ENCODE data around the gene GSTT4. TPM values are rescaled to one million over a fixed set of nuclear protein-coding genes. Genes with fewer than 3 reads are reported as not detected.

GSTT4 gene
- total RNA-seq, 4 donors from 2014 or later = not detected

GRCh38 chr22:24026056-24026455 is 20.8 kb upstream of the GSTT4 start:
- intact Hi-C loops (cut with DNase I; ENCODE audit: low total_unique reads) = no loop called here

DNA sequence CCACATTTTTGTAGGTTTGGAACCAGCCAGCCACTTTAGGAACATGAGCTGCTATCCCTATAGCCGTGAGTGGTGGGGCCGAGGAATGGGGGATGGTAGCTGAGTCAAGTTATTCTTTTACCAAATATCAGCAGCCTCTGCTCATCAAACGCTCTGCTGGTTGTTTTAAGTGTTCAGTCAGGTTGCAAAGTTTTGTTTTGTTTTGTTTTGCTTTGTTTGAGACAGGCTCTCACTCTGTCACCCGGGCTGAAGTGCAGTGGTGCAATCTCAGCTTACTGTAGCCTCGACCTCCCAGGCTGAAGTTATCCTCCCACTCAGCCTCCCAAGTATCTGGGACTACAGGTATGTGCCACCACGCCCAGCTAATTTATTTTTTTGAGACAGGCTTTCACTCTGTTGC is 20.2 kb upstream of the GSTT4 start:
- Histone ChIP-seq H3K27me3 (no peaks in the 10 kb centered on the region), H3K4me1 (peaks cover 0 to 11% (median 4%) of the 10 kb centered on the region in 4 donors), H3K36me3 (no peaks in the 10 kb centered on the region), H3K9me3 (no peaks in the 10 kb centered on the region), H3K4me3 (no peak overlapping the region), H3K27ac (no peak overlapping the region)
- in situ Hi-C loops (cut with MboI; ENCODE audit: low pct_ligation_motif_present in 1 of 4, low pct_unique_long_range_greater_than_20kb in 1 of 4, low sequenced_read_pairs in 3 of 4) (no loop called here), intact Hi-C loops (cut with DNase I; ENCODE audit: low total_unique reads) (no loop called here)
- TF ChIP-seq POLR2A (IDR thresholded peaks at IDR 0.05) = no peak
- TF ChIP-seq, protein P1, sequence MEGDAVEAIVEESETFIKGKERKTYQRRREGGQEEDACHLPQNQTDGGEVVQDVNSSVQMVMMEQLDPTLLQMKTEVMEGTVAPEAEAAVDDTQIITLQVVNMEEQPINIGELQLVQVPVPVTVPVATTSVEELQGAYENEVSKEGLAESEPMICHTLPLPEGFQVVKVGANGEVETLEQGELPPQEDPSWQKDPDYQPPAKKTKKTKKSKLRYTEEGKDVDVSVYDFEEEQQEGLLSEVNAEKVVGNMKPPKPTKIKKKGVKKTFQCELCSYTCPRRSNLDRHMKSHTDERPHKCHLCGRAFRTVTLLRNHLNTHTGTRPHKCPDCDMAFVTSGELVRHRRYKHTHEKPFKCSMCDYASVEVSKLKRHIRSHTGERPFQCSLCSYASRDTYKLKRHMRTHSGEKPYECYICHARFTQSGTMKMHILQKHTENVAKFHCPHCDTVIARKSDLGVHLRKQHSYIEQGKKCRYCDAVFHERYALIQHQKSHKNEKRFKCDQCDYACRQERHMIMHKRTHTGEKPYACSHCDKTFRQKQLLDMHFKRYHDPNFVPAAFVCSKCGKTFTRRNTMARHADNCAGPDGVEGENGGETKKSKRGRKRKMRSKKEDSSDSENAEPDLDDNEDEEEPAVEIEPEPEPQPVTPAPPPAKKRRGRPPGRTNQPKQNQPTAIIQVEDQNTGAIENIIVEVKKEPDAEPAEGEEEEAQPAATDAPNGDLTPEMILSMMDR (IDR thresholded peaks at IDR 0.05) = no peak
- no peak for TF ChIP-seq POLR2AphosphoS5 (IDR thresholded peaks at IDR 0.05)
- no peak for TF ChIP-seq EP300 (IDR thresholded peaks at IDR 0.05; ENCODE audit: low read depth)
- no peak for DNase-seq
- WGBS, 2 donors (ENCODE audit: low coverage in 1 of 2) = 67 to 93% methylated on average over 2 to 6 of the region's 6 CpGs

More at GRCh38 chr22:24026056-24026455, 20.8 kb upstream of the GSTT4 start:
- H3K4me3 ChIP-seq = no peak overlapping the region
- no peak for DNase-seq
- H3K4me1 ChIP-seq = peaks cover 0 to 11% (median 4%) of the 10 kb centered on the region in 4 donors
- no peaks in the 10 kb centered on the region for H3K27me3 ChIP-seq
- H3K27ac ChIP-seq = no peak overlapping the region
- in situ Hi-C loops (cut with MboI; ENCODE audit: low pct_ligation_motif_present in 1 of 4, low pct_unique_long_range_greater_than_20kb in 1 of 4, low sequenced_read_pairs in 3 of 4) = no loop called here
- whole genome bisulfite sequencing, 2 donors (ENCODE audit: low coverage in 1 of 2) = 83 to 86% methylated on average over 2 of the region's 2 CpGs
- H3K9me3 ChIP-seq = no peaks in the 10 kb centered on the region
- TF ChIP-seq POLR2AphosphoS5 (IDR thresholded peaks at IDR 0.05) (no peak), POLR2A (IDR thresholded peaks at IDR 0.05) (no peak), EP300 (IDR thresholded peaks at IDR 0.05; ENCODE audit: low read depth) (no peak)
- TF ChIP-seq, protein P1 (IDR thresholded peaks at IDR 0.05) = no peak
- no peaks in the 10 kb centered on the region for H3K36me3 ChIP-seq

- Histone ChIP-seq H3K9me3 (no peaks in the 10 kb centered on the region), H3K4me3 (no peak overlapping the region), H3K4me1 (peaks cover 0 to 11% (median 4%) of the 10 kb centered on the region in 4 donors), H3K36me3 (no peaks in the 10 kb centered on the region), H3K27me3 (no peaks in the 10 kb centered on the region), H3K27ac (no peak overlapping the region)
- no peak for TF ChIP-seq EP300 (IDR thresholded peaks at IDR 0.05; ENCODE audit: low read depth)
- no peak for TF ChIP-seq POLR2A (IDR thresholded peaks at IDR 0.05)
- TF ChIP-seq, protein P1 (IDR thresholded peaks at IDR 0.05) = no peak
- TF ChIP-seq POLR2AphosphoS5 (IDR thresholded peaks at IDR 0.05) = no peak
- in situ Hi-C loops (cut with MboI; ENCODE audit: low pct_ligation_motif_present in 1 of 4, low pct_unique_long_range_greater_than_20kb in 1 of 4, low sequenced_read_pairs in 3 of 4) = no loop called here
- WGBS, 2 donors (ENCODE audit: low coverage in 1 of 2) = 96 to 100% methylated on average over 3 of the region's 3 CpGs
- DNase-seq = no peak
- intact Hi-C loops (cut with DNase I; ENCODE audit: low total_unique reads) = no loop called here
These were observed 19.1 kb upstream of the GSTT4 start for GRCh38 chr22:24024354-24024753.

DNA sequence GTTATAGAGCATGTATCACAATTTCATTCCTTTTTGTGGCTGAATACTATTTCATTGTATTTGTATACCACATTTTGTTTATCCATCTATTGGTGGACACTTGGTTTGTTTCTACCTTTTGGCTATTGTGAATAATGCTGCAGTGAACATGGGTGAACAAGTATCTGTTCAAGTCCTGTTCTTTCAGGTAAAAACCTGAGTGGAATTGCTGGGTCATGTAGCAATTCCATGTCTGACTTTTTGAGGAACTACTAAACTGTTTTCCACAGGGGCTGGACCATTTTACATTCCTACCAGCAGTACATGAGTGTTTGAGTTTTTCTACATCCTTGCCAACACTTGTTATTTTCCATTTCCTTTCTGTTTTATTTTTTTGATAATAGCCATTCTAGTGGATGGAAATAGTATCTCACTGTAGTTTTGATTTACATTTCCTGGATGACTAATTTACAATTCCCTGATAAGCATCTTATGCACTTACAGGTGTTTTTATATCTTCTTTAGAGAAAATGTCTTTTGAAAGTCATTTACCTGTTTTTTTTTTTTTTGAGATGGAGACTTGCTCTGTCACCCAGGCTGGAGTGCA is 18.0 kb upstream of the GSTT4 start:
- Histone ChIP-seq H3K36me3 (no peaks in the 10 kb centered on the region), H3K9me3 (no peaks in the 10 kb centered on the region), H3K27ac (no peak overlapping the region), H3K4me3 (no peak overlapping the region), H3K4me1 (peaks cover 0 to 11% (median 4%) of the 10 kb centered on the region in 4 donors), H3K27me3 (no peaks in the 10 kb centered on the region)
- no peak for DNase-seq
- intact Hi-C loops (cut with DNase I; ENCODE audit: low total_unique reads) = no loop called here
- no peak for TF ChIP-seq POLR2AphosphoS5 (IDR thresholded peaks at IDR 0.05)
- no peak for TF ChIP-seq EP300 (IDR thresholded peaks at IDR 0.05; ENCODE audit: low read depth)
- no peak for TF ChIP-seq POLR2A (IDR thresholded peaks at IDR 0.05)
- TF ChIP-seq, protein P1 (IDR thresholded peaks at IDR 0.05) = no peak
- in situ Hi-C loops (cut with MboI; ENCODE audit: low pct_ligation_motif_present in 1 of 4, low pct_unique_long_range_greater_than_20kb in 1 of 4, low sequenced_read_pairs in 3 of 4) = no loop called here

Data from transverse colon (tissue), 4 donors.